ENCODE data around the gene TSSK3.
"Not testable (repeated sequence)": the region's sequence is repeated elsewhere in the genome, so short reads cannot be mapped to it uniquely, and the experiment has no call there.

TSSK3 gene

DNA sequence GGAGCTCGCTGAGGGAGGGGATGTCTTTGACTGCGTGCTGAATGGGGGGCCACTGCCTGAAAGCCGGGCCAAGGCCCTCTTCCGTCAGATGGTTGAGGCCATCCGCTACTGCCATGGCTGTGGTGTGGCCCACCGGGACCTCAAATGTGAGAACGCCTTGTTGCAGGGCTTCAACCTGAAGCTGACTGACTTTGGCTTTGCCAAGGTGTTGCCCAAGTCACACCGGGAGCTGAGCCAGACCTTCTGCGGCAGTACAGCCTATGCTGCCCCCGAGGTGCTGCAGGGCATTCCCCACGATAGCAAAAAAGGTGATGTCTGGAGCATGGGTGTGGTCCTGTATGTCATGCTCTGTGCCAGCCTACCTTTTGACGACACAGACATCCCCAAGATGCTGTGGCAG is 1.4 kb downstream of the TSSK3 start:
- DNase-seq: no peak

DNA sequence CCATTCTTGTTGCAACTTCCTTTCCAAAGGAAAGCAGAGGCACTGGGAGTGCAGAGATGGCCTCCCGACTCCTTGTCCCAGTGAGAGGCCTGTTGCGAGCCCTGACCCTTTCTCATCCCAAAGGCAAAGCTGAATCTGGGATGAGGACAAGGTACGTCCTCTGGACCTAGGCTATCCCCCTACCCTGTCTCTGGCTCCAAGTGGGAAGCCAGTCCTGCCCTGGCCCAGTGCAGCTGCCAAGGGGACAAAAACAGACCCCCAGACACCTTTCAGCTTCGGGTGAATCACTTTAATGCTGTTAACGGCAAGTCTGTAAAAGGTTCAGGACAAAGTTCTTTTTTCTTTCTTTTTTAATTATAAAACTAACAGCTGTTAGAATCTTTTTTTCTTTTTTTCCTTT is 2.5 kb downstream of the TSSK3 start:
- DNase-seq: no peak

DNA sequence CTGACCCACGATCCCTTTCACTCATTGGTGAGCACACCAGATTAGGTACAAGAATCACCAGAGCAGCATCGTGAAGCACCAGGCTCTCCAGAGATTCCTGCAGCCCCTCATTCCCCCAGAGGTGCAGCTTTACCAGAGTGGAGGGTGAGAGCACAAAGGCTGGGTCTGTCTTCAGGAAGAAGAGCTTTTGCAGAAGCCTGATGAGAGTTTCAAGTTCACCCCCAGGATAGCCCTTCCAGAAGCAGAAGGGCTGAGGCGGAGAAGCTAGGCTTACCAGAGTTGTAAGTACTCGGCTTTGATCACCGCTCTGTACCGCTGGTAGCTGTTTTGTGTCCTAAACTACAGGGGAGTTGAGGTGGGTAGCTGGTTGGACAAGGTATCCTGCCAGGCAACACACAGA is 3.1 kb downstream of the TSSK3 start:
- DNase-seq: no peak

DNA sequence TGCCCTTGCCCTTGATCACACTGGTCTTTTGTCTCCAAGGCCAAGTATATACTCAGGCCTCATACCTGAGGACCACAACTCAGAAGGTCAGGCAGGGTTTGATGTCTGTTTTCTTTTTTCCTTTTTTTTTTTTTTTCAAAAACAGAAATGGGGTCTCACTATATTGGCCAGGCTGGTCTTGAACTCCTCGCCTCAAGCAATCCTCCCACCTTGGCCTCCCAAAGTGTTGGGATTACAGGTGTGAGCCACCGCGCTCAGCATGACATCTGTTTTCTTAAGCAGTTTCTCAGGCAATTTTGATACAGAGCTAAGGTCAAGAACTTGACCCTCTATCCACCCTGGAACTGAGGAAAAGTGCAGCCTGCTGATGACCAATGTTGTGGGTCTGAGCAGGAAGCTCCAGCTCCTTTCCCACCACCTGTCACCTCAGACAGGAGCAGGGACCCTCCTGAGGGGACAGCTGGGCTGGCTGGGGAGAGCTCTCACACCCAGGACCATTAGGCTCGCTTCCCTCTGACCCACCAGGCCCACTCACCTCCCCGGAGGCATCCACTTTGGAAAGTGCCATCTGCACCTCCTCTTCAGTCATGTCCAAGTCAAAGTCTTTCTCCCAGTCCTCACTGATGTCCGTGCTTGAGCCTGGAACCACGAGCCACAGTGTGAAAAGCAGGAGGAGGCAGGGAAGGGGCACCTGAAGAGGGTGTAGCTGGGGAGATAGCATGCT is 5.7 kb downstream of the TSSK3 start:
- DNase-seq: no peak

DNA sequence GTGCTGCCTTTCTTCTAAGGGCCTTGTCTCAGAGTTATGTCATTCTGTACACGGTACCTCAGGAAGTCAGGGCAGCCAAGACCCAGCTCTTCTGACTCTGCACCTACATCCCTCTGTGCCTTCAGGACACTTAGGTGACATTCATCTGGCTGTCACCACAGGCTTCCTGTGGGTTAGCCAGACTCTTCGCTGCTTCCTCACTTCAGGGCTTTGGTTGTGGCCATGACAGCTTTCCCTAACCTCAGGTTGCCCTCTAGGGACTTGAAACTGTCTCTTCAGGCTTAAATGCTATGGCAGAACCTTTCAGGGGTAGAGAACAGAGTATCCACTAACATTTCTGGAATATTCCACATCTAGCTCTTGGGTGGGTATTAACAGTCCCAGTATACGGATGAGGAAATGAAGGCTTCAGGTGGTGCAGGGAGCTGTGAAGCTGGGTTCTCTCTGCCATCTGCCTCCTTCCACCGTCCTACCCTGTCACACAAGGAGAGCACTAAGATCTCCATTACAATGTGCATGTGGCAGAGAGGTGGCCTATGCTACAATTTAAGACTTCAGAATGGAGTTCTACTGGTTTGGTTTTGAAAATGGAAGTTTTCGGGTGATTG is 9.9 kb downstream of the TSSK3 start:
- DNase-seq: no peak

DNA sequence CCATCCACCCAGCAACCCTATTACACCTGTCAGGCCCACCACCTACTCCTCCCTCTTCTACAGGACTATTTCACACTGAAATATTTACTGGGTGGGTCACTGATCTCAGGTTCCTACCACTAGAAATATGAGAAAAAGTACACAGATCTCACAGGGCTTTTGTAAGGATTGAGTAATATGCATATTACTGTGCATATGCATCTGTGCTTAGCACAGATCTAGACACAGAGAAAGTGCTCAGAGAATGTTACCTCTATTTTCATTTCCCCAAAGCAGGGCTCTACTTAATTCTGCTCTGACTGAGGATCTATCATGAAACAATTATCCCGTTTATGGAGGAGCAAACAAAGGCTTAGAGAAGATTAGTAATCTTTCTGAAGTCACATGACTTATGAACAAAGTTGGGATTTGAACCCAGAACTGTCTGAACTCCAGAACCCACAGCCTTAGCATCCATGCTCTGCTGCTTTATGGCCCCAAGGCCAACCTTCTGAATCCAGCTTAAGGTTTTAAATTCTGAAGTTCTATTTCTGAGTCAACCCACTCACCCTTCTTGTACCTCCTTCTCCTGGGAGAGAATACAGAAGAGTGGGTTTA is 11.8 kb downstream of the TSSK3 start:
- no peak for DNase-seq

DNA sequence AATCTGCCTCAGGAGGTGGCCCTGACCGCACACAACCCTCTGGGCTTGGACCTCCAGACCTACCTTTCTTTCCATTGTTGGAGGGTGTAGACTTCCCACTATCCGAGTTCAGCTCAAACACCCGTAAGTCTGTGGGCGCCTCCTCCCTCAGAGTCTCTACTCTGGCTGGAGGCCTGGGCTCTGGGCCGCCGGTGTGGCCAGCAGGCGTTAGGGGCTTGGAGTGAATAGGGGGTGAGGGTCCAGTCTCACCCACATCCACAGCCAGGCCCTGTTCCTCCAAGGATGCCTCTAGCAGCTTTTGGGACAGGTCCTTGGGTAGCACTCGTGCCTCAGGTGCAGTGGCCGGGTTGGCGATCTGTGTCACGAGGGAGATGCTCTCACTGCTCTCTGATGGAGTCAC is 13.9 kb downstream of the TSSK3 start:
- DNase-seq: no peak

DNA sequence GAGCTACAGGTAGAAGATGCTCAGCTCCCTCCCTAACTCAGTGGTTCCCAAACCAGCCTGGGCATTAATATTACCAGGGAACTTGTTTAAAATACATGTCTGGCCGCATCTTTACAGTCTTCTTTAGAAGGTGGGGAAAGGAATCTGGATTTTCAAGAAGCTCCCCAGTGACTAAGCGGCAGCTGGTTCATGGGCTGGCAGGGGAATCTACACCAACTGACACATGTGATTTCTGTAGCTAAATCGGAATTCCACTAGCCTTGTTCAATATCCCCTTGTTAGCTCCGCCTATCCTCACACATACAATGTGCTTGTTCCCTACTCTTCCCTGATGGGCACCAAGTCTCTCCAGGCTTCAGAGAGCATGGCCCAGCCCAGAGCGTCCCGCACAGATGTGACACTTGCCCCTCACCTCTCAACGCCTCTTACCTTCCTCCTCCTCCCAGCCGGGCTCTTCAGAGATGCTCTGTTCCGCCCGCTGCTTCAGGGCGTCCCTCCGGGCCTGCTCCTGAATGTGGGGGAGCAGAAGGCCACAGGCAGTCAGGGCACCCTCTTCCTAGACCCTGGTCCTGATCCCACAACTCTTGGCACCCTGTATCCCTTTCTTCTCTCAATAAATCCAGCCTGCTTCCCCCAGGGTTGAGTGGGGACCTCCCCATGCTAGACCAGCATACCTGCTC is 15.3 kb downstream of the TSSK3 start:
- DNase-seq: no peak

DNA sequence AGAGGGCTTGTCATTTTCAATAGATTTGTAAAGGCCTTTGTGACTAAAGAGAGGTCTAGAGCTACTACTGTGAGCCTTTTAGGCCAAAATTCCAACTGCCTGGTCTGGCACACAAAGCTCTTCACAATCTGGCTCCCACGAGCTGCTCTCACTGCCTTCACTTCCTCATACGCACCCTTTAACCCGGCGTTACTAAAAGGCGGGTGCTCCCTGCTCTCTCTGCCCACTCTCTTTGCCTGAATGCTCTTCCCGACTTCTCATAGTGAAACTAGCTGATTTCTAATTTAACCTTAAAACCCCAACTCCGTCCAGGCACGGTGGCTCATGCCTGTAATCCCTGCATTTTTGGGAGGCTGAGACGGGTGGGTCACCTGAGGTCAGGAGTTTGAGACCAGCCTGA is 17.7 kb downstream of the TSSK3 start:
- DNase-seq: no peak

DNA sequence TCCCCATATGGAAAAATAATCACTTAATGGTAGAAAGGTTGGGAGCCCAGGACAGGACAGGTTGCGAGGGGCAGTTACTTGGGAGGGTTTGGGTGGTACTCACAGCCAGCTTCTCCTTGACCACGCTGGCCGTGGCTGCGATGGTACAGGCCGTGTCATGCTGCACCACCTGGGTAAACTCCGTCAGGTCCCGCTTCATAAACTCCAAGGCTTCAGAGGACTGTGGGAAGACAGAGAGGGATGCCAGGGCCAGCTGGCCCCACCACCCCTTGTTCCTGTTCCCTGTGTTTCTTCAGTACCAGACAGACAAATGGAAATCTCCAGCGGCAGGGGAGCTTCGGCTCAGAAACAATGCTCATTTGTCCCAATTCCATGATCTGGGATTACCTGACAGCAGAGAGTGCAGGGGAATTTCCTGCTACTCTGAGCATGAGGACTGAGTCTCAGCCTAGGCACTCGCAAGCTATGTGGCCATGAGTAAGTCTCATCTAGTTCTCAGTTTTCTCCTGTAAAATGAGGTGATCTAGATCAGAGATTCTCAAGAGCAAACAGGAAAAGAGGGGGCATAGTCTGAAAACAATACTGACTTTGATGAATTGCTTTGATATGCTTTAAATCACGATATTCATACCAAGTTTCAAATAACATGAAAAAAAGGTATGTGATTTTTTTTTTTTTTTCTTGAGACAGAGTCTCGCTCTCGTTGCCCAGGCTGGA is 24.5 kb downstream of the TSSK3 start:
- DNase-seq: no peak

DNA sequence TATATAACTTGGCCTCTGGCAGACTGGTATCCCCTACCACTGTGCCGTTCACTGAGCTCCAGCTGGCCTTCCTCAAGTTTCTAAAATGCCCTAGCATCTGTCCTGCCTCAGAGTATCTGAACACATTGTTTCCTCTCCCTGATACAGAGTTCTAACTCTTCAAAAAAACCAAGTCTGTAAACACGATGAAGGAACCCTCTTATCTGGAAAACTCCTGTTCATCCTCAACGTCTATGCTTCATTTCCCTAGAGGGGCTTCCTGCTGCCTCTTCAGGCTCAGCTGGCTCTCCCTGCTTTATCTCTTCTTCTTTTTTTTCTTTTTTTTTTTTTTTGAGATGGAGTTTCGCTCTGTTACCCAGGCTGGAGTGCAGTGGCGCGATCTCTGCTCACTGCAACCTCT is 26.3 kb downstream of the TSSK3 start:
- no peak for DNase-seq

DNA sequence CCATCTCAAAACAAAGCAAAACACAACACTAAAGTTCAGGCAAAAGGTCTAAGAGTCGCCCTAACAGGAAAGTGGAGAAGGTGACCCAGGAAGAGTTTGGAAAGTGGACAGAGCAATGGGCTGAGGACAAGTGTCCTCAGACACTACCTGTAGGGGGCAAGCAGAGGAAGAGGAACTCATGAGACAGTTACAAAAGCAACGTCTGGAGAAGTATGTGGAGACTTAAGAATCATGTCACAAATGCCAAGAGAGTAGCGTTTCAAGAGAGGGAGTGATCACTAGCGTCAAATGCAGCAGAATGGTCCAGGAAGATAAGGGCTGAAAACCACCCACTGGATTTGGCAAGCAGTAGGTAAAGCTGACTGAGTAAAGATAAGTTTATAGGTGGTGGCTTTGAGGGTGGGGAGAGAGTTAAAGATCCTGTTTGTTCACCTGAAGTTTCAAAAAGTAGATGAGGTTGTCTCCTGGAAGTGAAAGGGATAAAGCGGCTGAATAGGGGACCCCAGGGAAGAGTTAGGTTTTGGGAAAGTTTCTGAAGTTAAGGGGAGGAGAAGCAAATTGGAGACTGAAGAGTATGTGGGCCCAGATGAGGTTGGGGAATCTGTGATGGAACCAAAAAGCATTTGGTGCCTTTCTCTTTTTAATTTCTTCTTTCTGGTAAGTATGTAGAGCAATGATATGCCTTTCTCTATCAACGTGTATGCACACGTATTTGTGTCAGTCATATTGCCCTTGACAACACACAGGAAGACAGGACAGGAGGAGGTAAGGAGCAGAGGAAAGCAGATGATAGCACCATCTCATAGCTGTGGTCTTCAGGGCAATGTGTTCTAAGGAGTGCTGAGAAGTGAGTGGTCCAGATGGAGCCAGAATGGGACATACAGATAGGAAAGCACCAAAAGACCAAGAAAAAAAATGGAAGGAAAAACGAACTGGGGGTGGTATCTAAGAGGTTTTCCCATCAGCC is 28.8 kb downstream of the TSSK3 start:
- DNase-seq: no peak

DNA sequence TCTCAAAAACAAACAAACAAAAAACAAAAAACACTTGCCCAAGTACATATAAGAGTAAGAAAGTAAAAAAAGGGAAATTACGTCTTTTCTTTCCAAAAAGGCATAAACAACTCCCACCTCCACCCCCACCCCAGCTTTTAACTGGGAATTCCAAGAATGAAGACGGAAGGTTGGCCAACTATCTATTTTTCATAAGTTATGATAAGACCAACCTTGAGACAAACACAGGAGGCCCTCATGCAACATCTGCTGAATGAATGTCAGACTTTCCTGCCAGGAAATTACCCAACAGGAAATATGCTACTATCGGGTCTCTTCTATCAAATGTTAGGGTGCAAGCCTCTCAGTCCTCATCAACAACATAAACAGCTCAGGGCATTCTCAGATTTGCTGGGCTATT is 30.0 kb downstream of the TSSK3 start:
- no peak for DNase-seq

DNA sequence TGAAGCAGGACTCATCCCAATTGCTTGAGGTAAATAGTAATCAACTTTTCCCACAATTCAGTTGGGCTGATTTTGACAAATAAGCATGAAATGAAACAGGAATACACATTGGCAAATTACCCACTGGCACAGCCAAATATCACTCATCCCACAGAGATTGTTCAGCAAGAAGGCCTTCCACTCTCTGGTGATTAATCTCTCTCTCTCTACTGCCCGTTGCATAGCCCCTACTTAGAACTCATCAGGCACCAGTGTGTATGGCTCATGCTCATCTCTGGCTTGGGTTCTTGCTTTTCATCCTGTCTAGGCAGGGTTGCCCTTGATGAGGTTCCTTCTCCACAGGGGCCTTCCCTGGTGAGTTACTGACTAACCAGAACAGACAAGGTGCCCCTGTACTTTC is 30.8 kb downstream of the TSSK3 start:
- no peak for DNase-seq

DNA sequence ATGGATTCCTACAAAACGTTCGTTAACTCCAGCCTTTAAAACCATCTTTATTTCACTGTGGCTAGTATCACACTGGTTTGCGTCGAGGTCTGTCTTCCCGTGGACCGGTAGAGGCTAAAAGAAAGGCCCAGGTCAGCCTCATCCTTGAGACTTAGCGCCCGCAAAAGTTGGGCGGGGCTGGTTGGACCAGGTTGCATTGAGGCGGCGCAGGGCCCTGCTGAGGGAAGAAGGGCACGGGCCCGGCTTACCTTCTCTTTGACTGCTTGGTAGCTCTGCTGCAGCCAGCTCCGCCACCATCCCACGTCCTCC is 31.4 kb downstream of the TSSK3 start:
- no peak for DNase-seq

DNA sequence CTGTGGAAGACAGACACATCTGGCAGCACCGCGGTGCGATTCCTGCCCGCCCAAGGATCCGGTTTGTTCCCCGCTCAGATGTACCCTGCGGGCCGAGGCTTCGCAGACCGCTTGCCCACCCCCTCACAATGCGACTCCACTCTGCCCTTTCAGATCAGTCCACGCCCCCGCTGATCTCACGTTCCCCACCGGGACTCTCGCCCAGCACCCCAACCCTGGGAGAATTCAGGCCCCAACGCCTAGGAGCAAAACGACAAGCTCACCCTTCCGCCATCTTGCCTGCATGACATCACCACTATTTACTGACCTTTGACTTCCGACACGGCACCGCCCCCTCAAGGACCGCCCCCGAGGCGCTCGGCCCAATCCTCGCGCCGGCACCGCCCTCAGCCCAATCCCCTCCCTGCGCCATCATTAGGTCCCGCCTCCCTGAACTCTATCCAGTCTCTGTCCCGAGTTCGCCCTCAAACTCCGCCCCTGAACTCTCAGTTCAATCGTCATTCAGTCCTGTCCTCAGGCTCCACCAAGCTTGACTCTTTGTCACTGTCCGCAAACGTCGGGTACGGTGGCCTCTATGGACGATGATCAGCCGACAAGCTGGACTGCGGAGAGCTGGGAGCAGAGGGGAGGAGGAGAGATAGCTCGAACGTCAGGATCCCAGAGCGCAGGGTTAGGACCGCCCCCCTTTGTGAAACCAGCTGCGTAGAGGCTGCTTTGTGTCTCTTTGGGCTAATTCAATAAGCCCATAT is 32.0 kb downstream of the TSSK3 start, which contains the start of gene BSDC1:
Gene BSDC1, minus strand, starts transcription at position 301 of the 749 bp plus-strand sequence. Its CDS starts 27 bp downstream, at position 274.
- DNase-seq: peak; percentile 90 to 100 (median 97)

DNA sequence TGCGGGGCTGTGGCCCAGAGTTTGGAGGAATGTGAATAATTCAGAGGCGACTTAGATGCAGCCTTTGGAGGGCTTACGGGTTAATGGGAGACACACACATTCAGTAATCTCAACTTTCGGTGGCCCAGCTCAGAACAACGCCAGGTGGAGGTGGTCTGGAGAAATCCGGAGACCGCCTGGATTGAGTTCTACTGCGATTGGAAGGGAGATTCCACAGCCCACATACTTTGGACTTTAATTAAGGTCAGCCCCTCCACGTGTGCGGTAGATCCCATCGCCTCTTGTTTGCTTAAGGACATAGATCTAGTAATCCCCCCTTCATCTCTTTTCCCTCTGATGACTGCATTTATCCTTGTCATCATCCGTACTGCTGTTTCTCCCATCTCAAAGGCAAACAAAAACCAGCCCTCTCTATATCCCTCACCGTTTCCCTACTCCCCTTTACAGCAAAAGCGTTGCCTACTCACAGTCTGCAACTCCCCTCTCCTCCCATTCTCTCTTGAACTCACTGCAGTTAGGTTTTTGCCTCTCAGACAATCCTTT is 32.6 kb downstream of the TSSK3 start:
- DNase-seq: peak in 1 of 14 donors; percentile 62

DNA sequence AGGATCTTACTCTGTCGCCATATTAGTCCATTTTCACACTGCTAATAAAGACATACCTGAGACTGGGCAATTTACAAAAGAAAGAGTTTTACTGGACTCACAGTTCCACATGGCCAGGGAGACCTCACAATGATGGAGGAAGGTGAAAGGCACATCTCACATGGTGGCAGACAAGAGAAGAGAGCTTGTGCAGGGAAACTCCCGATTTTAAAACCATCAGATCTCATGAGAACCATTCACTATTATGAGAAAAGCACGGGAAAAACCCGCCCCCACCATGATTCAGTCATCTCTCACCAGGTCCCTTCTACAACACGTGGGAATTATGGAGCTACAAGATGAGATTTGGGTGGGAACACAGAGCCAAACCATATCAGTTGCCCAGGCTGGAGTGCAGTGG is 34.2 kb downstream of the TSSK3 start:
- not testable (repeated sequence) for DNase-seq

DNA sequence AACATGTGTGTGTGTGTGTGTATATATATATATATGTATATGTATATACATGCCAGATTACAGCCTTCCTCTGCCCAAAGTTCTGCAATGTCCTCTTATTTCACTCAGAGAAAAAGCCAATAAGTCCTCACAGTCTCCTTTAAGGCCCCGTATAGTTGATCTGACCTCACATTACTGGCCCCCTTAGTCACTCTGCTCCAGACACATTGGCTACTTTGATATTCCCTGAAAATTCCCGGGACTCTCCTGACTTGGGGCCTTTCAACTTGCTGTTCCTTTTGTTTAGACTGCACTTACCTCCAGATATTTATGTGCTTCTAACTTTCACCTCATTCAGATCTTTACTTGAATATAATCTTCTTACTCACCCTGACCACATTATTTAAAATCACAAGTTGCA is 36.1 kb downstream of the TSSK3 start:
- no peak for DNase-seq

DNA sequence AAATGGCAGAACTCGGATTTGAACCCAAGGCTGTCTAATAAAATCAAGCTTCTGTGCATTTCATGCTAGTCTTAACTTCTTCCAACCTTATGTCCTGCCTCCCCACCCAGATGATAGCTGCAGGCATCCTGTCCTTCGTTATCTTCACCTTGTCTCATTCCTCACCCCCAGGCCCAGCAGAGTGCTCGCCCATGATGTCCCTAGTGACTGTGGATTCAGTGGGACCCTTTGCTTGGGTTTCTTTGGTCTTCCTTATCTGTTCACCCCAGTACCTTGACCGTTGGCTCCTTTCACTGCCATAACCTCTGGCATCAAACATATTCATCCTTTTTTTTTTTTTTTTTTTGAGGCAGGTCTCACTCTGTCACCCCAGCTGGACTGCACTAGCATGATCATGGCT is 37.5 kb downstream of the TSSK3 start:
- no peak for DNase-seq

Data from C1 segment of cervical spinal cord (tissue), 14 donors.